ENCODE results near the gene RAI1. TPM values are rescaled to one million over a fixed set of nuclear protein-coding genes. Genes with fewer than 3 reads are reported as not detected.

Gene RAI1
- total and polyA plus RNA-seq, 2 experiments from 2014 or later = 0.87 to 0.89 TPM

DNA sequence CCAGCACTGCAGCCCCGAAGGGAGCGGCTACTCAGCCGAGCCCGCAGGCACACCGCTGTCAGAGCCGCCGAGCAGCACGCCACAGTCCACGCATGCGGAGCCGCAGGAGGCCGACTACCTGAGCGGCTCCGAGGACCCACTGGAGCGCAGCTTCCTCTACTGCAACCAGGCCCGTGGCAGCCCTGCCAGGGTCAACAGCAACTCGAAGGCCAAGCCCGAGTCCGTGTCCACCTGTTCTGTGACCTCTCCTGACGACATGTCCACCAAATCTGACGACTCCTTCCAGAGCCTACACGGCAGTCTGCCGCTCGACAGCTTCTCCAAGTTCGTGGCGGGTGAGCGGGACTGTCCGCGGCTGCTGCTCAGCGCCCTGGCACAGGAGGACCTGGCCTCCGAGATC is 113.1 kb downstream of the RAI1 start:
- no peak overlapping the region for H3K4me3 Mint-ChIP-seq
- no peaks in the 10 kb centered on the region for H3K9me2 ChIP-seq (ENCODE audit: insufficient read depth)
- H3K79me2 ChIP-seq (replicated peaks; ENCODE audit: insufficient read depth) = no peaks in the 10 kb centered on the region
- H3K9me3 Mint-ChIP-seq = no peaks in the 10 kb centered on the region; the same call in 2 of the 3 replicates
- H3K4me1 ChIP-seq (ENCODE audit: insufficient read depth) = peaks cover 18% of the 10 kb centered on the region; the same call in 1 of the 2 replicates
- DNase-seq (ENCODE audit: low spot score) (no peak), ATAC-seq (no peak)
- H4K20me1 ChIP-seq (replicated peaks; ENCODE audit: insufficient read depth) = no peaks in the 10 kb centered on the region
- H3K27me3 ChIP-seq (ENCODE audit: insufficient read depth) = peaks cover 23% of the 10 kb centered on the region; the same call in 1 of the 2 replicates
- no peak overlapping the region for H3K27ac Mint-ChIP-seq
- no peaks in the 10 kb centered on the region for H3K36me3 ChIP-seq (ENCODE audit: insufficient read depth)
- no peak overlapping the region for H3K27ac ChIP-seq (ENCODE audit: low read depth)
- H2AFZ ChIP-seq = no peak overlapping the region
- peaks cover 30% of the 10 kb centered on the region for H3K27me3 Mint-ChIP-seq (ENCODE audit: insufficient read depth, low read depth, poor library complexity)
- peaks cover 39% of the 10 kb centered on the region for H3K4me1 Mint-ChIP-seq
- H3K4me2 ChIP-seq = no peak overlapping the region
- H3F3A ChIP-seq (replicated peaks; ENCODE audit: low read depth) = no peaks in the 10 kb centered on the region
- no peak overlapping the region for H3K4me3 ChIP-seq
- H3K36me3 Mint-ChIP-seq (ENCODE audit: low read depth) = no peaks in the 10 kb centered on the region
- TF ChIP-seq POLR2AphosphoS5 (IDR thresholded peaks at IDR 0.05; ENCODE audit: low read depth) (no peak), JUNB (IDR thresholded peaks at IDR 0.05; ENCODE audit: unreplicated experiment) (no peak), EZH2phosphoT487 (IDR thresholded peaks at IDR 0.05; ENCODE audit: unreplicated experiment) (no peak), STAT1 (IDR thresholded peaks at IDR 0.05; ENCODE audit: unreplicated experiment) (no peak), CREB1 (CRISPR knock-in tag; IDR thresholded peaks at IDR 0.05; ENCODE audit: low read depth) (no peak), REST (IDR thresholded peaks at IDR 0.05; ENCODE audit: unreplicated experiment) (no peak), NANOG (IDR thresholded peaks at IDR 0.05; ENCODE audit: borderline replicate concordance) (no peak), ZNF114 (CRISPR knock-in tag; IDR thresholded peaks at IDR 0.05) (no peak)
- TF ChIP-seq, protein P1, sequence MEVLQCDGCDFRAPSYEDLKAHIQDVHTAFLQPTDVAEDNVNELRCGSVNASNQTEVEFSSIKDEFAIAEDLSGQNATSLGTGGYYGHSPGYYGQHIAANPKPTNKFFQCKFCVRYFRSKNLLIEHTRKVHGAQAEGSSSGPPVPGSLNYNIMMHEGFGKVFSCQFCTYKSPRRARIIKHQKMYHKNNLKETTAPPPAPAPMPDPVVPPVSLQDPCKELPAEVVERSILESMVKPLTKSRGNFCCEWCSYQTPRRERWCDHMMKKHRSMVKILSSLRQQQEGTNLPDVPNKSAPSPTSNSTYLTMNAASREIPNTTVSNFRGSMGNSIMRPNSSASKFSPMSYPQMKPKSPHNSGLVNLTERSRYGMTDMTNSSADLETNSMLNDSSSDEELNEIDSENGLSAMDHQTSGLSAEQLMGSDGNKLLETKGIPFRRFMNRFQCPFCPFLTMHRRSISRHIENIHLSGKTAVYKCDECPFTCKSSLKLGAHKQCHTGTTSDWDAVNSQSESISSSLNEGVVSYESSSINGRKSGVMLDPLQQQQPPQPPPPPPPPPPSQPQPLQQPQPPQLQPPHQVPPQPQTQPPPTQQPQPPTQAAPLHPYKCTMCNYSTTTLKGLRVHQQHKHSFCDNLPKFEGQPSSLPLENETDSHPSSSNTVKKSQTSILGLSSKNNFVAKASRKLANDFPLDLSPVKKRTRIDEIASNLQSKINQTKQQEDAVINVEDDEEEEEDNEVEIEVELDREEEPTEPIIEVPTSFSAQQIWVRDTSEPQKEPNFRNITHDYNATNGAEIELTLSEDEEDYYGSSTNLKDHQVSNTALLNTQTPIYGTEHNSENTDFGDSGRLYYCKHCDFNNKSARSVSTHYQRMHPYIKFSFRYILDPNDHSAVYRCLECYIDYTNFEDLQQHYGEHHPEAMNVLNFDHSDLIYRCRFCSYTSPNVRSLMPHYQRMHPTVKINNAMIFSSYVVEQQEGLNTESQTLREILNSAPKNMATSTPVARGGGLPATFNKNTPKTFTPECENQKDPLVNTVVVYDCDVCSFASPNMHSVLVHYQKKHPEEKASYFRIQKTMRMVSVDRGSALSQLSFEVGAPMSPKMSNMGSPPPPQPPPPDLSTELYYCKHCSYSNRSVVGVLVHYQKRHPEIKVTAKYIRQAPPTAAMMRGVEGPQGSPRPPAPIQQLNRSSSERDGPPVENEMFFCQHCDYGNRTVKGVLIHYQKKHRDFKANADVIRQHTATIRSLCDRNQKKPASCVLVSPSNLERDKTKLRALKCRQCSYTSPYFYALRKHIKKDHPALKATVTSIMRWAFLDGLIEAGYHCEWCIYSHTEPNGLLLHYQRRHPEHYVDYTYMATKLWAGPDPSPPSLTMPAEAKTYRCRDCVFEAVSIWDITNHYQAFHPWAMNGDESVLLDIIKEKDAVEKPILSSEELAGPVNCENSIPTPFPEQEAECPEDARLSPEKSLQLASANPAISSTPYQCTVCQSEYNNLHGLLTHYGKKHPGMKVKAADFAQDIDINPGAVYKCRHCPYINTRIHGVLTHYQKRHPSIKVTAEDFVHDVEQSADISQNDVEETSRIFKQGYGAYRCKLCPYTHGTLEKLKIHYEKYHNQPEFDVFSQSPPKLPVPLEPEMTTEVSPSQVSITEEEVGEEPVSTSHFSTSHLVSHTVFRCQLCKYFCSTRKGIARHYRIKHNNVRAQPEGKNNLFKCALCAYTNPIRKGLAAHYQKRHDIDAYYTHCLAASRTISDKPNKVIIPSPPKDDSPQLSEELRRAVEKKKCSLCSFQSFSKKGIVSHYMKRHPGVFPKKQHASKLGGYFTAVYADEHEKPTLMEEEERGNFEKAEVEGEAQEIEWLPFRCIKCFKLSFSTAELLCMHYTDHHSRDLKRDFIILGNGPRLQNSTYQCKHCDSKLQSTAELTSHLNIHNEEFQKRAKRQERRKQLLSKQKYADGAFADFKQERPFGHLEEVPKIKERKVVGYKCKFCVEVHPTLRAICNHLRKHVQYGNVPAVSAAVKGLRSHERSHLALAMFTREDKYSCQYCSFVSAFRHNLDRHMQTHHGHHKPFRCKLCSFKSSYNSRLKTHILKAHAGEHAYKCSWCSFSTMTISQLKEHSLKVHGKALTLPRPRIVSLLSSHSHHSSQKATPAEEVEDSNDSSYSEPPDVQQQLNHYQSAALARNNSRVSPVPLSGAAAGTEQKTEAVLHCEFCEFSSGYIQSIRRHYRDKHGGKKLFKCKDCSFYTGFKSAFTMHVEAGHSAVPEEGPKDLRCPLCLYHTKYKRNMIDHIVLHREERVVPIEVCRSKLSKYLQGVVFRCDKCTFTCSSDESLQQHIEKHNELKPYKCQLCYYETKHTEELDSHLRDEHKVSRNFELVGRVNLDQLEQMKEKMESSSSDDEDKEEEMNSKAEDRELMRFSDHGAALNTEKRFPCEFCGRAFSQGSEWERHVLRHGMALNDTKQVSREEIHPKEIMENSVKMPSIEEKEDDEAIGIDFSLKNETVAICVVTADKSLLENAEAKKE (CRISPR knock-in tag; IDR thresholded peaks at IDR 0.05) = no peak
- TF ChIP-seq, protein P2, sequence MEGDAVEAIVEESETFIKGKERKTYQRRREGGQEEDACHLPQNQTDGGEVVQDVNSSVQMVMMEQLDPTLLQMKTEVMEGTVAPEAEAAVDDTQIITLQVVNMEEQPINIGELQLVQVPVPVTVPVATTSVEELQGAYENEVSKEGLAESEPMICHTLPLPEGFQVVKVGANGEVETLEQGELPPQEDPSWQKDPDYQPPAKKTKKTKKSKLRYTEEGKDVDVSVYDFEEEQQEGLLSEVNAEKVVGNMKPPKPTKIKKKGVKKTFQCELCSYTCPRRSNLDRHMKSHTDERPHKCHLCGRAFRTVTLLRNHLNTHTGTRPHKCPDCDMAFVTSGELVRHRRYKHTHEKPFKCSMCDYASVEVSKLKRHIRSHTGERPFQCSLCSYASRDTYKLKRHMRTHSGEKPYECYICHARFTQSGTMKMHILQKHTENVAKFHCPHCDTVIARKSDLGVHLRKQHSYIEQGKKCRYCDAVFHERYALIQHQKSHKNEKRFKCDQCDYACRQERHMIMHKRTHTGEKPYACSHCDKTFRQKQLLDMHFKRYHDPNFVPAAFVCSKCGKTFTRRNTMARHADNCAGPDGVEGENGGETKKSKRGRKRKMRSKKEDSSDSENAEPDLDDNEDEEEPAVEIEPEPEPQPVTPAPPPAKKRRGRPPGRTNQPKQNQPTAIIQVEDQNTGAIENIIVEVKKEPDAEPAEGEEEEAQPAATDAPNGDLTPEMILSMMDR (conservative IDR thresholded peaks at IDR 0.05; ENCODE audit: low read depth in 2 of 2) = no peak
- TF ChIP-seq, protein P3, sequence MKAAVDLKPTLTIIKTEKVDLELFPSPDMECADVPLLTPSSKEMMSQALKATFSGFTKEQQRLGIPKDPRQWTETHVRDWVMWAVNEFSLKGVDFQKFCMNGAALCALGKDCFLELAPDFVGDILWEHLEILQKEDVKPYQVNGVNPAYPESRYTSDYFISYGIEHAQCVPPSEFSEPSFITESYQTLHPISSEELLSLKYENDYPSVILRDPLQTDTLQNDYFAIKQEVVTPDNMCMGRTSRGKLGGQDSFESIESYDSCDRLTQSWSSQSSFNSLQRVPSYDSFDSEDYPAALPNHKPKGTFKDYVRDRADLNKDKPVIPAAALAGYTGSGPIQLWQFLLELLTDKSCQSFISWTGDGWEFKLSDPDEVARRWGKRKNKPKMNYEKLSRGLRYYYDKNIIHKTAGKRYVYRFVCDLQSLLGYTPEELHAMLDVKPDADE (IDR thresholded peaks at IDR 0.05) = no peak

All from GM23338 (cell line).